Fibroblast of the aortic adventitia (primary cell): ENCODE results near the gene IL5RA. TPM values are rescaled to one million over a fixed set of nuclear protein-coding genes. Genes with fewer than 3 reads are reported as not detected.

Experiments
- DNase-seq: peaks from one replicate; pipeline ENCODE4 v3.0.0-alpha.2; 2010; ENCODE audit warnings: low read depth
- H3K4me3 ChIP-seq: 2 replicates; pipeline ENCODE4 v1.5.1; 2011; ENCODE audit warnings: low read depth, mild to moderate bottlenecking, control low read depth, low read length, moderate library complexity
- total RNA-seq: library from RNA; depleted of rRNA; stranded (reverse); fragments of >200 nt; gene quantifications from 2 replicates; pipeline ENCODE4 v1.2.3, GENCODE V29; 2012; ENCODE audit warnings: low replicate concordance
- TF ChIP-seq, protein P1 (sequence below): IDR thresholded peaks from 2 replicates; pipeline ENCODE4 v1.5.1; 2011; ENCODE audit warnings: mild to moderate bottlenecking, low read length, control low read depth, inconsistent platforms; ENCODE audit not compliant: insufficient read depth

IL5RA gene
- total RNA-seq, 1 donor, result not detected

DNA sequence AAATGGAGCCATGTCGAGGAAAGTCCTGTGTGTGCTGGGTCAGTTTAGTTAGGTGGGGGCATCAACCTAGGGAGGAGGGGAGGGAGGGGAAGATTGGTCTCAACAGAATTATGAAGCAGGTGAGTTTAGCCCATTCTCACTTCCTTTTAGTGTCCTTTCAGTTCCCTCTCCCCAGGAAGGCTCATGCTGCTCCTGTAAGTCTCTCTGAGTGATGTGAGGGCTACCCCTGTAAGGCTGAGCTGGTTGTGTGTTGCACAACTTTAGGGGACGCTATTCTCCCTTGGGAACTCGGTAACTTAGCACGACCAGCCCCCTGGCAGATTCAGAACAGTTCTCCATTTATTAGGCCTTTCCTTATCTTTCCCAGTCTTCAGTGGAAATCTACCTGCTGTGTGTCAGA, 21.2 kb downstream of the IL5RA start:
- DNase-seq, result no peak
- TF ChIP-seq, protein P1, sequence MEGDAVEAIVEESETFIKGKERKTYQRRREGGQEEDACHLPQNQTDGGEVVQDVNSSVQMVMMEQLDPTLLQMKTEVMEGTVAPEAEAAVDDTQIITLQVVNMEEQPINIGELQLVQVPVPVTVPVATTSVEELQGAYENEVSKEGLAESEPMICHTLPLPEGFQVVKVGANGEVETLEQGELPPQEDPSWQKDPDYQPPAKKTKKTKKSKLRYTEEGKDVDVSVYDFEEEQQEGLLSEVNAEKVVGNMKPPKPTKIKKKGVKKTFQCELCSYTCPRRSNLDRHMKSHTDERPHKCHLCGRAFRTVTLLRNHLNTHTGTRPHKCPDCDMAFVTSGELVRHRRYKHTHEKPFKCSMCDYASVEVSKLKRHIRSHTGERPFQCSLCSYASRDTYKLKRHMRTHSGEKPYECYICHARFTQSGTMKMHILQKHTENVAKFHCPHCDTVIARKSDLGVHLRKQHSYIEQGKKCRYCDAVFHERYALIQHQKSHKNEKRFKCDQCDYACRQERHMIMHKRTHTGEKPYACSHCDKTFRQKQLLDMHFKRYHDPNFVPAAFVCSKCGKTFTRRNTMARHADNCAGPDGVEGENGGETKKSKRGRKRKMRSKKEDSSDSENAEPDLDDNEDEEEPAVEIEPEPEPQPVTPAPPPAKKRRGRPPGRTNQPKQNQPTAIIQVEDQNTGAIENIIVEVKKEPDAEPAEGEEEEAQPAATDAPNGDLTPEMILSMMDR, result no peak
- H3K4me3 ChIP-seq, result no peak overlapping the region

DNA sequence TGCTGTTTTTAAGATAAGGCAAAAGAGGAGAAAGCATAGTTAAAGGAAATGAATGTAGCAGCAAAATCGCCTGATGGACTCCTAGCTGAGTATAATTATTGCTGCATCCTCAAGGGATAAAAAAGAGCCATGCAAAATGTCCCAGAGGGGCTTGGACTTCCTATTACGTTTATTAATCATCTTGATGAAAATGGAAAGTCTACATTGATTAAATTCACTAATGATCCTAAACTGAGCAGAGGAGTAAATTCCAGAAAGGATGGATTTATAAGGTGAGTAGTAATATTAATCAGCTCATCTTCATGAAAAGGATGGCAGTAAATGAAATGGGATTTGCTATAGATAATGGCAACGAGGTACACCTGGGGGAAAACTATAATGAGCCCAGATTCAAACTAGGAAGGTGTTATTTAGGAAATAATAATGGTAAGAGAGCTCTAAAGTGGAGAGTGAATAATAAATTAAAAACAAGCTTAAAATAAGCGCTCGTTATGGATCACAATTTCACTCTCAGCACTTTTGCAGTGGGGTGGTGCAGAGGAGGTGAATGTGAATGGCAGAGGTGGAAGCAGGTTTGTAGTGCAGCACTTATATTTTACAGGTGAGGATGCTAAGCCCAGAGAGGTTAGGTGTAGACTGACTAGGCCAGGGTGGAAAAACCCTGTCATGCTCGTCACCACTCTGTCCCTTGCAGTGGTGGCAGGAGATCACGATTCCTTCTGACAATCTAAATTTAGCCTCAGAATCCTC, 22.3 kb downstream of the IL5RA start:
- H3K4me3 ChIP-seq, result no peak overlapping the region
- no peak for DNase-seq
- TF ChIP-seq, protein P1, result no peak

DNA sequence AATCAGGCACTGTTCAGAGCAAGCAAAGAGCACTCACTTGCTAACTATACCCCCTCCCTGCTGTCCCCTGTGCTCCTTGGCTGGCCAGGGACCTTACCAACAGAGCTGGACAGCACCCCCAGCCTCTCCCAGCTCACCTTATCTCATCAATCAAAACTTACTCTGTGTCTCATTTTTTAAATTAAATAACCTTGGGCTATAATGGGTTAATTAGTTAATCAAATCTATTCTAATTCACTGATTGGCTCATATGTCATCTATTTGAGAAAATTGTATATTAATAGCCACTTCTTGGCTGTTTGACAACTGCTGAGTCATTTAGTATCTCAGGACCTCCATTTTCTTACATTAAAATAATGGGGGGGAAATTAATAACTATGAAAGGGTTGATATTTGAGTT, 22.9 kb downstream of the IL5RA start:
- no peak overlapping the region for H3K4me3 ChIP-seq
- TF ChIP-seq, protein P1, result no peak
- no peak for DNase-seq

DNA sequence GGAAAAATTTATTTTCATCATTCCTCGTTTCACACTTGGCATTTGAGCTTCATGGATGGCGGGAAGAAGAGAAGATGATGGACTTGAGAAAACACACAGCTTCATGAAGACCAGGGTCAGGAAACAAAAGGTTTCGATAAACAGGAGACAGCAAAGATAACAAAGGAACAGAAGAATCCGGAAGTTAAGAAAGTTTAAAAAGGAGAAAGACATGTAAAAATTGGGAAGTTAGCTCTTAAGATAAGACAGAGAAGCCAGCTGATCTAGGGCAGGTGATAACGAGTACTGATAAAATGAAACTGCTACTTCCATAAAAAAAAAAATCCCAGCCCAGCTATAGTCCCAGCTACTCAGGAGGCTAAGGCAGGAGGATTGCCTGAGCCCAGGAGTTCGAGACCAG, 23.9 kb downstream of the IL5RA start:
- no peak for DNase-seq
- H3K4me3 ChIP-seq, result no peak overlapping the region
- TF ChIP-seq, protein P1, result no peak

DNA sequence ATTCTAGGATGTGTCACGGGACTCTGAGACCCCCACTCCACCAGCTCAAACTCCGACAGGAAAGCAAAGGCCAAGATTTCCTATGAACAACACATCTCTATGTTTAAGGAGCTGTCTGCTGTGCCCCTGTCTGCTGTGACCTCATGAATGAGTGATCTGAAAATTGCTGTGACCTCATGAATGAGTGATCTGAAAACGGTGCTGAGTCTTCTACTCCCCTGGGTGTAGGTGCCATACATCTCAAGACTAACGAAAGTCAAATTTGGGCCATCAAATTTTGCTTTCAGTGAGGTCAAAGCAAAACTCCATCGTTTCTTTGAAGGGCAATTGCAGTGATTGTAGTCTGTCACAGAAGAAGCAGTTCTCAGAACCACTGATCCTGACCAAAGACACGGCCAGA, 24.4 kb downstream of the IL5RA start:
- H3K4me3 ChIP-seq, result no peak overlapping the region
- TF ChIP-seq, protein P1, result no peak
- no peak for DNase-seq

DNA sequence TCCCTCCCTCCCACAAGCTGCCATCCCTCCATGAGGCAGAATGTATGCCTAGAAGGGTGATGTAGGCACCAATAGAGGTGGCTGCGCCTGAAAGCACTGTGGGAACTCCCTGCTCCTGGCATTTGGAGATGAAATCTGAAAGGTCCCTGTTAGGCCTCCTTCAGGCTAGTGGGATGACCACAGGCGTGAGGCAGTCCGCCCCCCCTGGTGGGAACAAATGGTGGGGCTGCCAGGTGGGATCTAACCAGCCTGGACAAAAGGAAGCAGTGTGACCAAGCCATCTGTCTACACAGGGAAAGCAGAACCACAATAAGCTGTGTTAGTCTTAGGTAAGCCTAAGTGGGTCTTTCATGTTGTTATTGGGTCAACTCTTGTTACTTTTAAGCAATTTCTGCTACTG, 25.3 kb downstream of the IL5RA start:
- H3K4me3 ChIP-seq, result no peak overlapping the region
- TF ChIP-seq, protein P1, result no peak
- DNase-seq, result no peak
